Transverse colon (tissue), 4 donors: ENCODE data around the gene BIVM. TPM values are rescaled to one million over a fixed set of nuclear protein-coding genes. Genes with fewer than 3 reads are reported as not detected.

Experiments used
- DNase-seq: peaks from one replicate; pipeline ENCODE4 v3.0.0-alpha.2; 2019
- H3K27ac ChIP-seq, 4 donors: fragments of 200-600 bp; sonication (generic); 2 replicates each; pipeline ENCODE4 v1.5.1; 2016 to 2018; ENCODE audit warnings: inconsistent platforms in 4 of 4
- H3K27me3 ChIP-seq: fragments of 200-600 bp; sonication (generic); 2 replicates; pipeline ENCODE4 v1.5.1; 2017; ENCODE audit warnings: inconsistent platforms
- H3K36me3 ChIP-seq, 4 donors: fragments of 200-600 bp; sonication (generic); 2 replicates each; pipeline ENCODE4 v1.5.1; 2017 to 2019; ENCODE audit warnings: inconsistent platforms in 4 of 4
- H3K4me1 ChIP-seq, 4 donors: fragments of 200-600 bp; sonication (generic); 2 replicates each; pipeline ENCODE4 v1.5.1; 2017 to 2020; ENCODE audit warnings: inconsistent platforms in 4 of 4
- H3K4me3 ChIP-seq, 4 donors: fragments of 200-600 bp; sonication (generic); 1 replicate in 1 of 4; 2 replicates in 3 of 4; pipeline versions ENCODE4 v1.5.1 to v1.6.1; 2017 to 2019; ENCODE audit warnings: inconsistent platforms in 4 of 4
- H3K9me3 ChIP-seq, 2 donors: fragments of 200-600 bp; sonication (generic); 2 replicates each; pipeline ENCODE4 v1.5.1; 2017 to 2019; ENCODE audit warnings: inconsistent platforms in 2 of 2
- EP300 ChIP-seq: sonication (generic); formaldehyde crosslinking; IDR thresholded peaks from one replicate; pipeline ENCODE4 v1.6.1; 2017; ENCODE audit warnings: antibody characterized with exemption, low read depth
- POLR2A ChIP-seq: fragments of 450-650 bp; IDR thresholded peaks from one replicate; pipeline ENCODE4 v1.6.1; 2016; ENCODE audit warnings: antibody characterized with exemption, mild to moderate bottlenecking, moderate library complexity
- POLR2AphosphoS5 ChIP-seq, 3 donors: sonication (generic); formaldehyde crosslinking; IDR thresholded peaks; one replicate each; pipeline ENCODE4 v1.6.1; 2016; ENCODE audit warnings: antibody characterized with exemption in 3 of 3
- WGBS, 2 donors: methylation state at CpG; one replicate each; pipeline ENCODE4 v1.1.5; 2018; ENCODE audit warnings: low coverage in 1 of 2; 5-methylcytosine and 5-hydroxymethylcytosine counted together
- in situ Hi-C, 4 donors: fragments of 200-750 bp; cut with MboI; loops; one replicate each; pipeline versions ENCODE4 v1.15.0 to v1.15.1; 2017; ENCODE audit warnings: low sequenced_read_pairs in 3 of 4, low pct_ligation_motif_present in 1 of 4, low pct_unique_long_range_greater_than_20kb in 1 of 4
- intact Hi-C: fragments of 100-400 bp; cut with DNase I; formaldehyde crosslinking; loops from one replicate; pipeline ENCODE4 v1.15.1; 2023; ENCODE audit warnings: low total_unique reads
- total RNA-seq, 4 donors: library from RNA; depleted of rRNA; stranded (reverse); fragments of >200 nt; gene quantifications; one replicate each; pipeline ENCODE4 v1.1.0, GENCODE V29; 2016
- TF ChIP-seq, protein P1 (sequence below), 5 experiments: fragments of 200-600 bp in 3 of 5; fragments of 450-650 bp in 2 of 5; sonication (generic) in 3 of 5; IDR thresholded peaks; 1 replicate in 2 of 5; 2 replicates in 3 of 5; pipeline ENCODE4 v1.5.1; 2016 to 2017; ENCODE audit warnings: antibody characterized with exemption in 5 of 5, inconsistent platforms in 3 of 5, mild to moderate bottlenecking in 2 of 5, moderate library complexity in 1 of 5

Gene BIVM
- total RNA-seq, 4 donors from 2014 or later: 3.0 to 31.4 (median 23.9) TPM

DNA sequence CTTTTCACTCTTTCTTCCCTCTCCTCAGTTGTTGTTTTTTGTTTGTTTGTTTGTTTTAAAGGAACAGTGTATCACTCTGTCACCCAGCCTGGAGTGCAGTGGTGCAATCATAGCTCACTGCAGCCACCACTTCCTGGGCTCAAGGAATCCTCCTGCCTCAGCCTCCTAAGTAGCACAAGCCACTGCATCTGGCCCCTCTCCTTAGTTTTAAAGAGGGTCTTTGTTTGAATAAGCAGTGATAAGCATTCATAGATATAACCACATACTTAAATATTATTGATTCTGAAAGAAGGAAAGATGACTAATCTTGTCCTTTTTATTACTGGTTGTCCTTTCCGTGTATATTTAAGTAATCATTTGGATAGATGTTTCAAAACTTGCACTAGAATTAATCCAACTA is 73.6 kb downstream of the BIVM start:
- Histone ChIP-seq H3K9me3 (no peaks in the 10 kb centered on the region), H3K36me3 (peaks cover 0 to 46% (median 22%) of the 10 kb centered on the region in 4 donors), H3K4me3 (no peak overlapping the region), H3K4me1 (peaks cover 0 to 10% (median 0%) of the 10 kb centered on the region in 4 donors), H3K27ac (no peak overlapping the region), H3K27me3 (no peaks in the 10 kb centered on the region)
- TF ChIP-seq POLR2A (no peak), POLR2AphosphoS5 (IDR thresholded peaks at IDR 0.05) (no peak), EP300 (no peak)
- TF ChIP-seq, protein P1, sequence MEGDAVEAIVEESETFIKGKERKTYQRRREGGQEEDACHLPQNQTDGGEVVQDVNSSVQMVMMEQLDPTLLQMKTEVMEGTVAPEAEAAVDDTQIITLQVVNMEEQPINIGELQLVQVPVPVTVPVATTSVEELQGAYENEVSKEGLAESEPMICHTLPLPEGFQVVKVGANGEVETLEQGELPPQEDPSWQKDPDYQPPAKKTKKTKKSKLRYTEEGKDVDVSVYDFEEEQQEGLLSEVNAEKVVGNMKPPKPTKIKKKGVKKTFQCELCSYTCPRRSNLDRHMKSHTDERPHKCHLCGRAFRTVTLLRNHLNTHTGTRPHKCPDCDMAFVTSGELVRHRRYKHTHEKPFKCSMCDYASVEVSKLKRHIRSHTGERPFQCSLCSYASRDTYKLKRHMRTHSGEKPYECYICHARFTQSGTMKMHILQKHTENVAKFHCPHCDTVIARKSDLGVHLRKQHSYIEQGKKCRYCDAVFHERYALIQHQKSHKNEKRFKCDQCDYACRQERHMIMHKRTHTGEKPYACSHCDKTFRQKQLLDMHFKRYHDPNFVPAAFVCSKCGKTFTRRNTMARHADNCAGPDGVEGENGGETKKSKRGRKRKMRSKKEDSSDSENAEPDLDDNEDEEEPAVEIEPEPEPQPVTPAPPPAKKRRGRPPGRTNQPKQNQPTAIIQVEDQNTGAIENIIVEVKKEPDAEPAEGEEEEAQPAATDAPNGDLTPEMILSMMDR (IDR thresholded peaks at IDR 0.05): no peak
- in situ Hi-C loops: no loop called here
- intact Hi-C loops: no loop called here
- 51 to 79% methylated on average over 1 of the region's 1 CpG for WGBS, 2 donors
- no peak for DNase-seq

DNA sequence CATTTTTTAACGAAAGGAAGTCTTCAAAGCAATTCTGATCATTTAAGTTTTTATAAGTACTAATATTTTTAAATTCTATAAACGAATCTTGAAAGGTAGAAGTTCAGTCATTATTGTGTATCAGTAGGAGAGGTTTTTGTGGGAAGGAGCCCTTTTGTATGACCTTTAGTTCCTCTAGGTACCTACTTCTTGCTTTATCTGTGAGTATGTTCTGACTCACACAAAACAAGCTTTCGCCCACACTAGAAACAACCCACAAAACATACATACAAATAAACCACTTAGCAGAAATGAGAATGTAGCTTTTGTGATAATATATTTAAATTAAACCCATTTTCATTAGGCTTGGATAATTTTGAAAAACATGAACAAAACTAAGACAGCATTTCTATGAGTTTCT is 74.7 kb downstream of the BIVM start:
- Histone ChIP-seq H3K27me3 (no peaks in the 10 kb centered on the region), H3K27ac (no peak overlapping the region), H3K4me3 (no peak overlapping the region), H3K9me3 (no peaks in the 10 kb centered on the region), H3K4me1 (peaks cover 0 to 10% (median 0%) of the 10 kb centered on the region in 4 donors), H3K36me3 (peaks cover 0 to 40% (median 18%) of the 10 kb centered on the region in 4 donors)
- no peak for DNase-seq
- in situ Hi-C loops (no loop called here), intact Hi-C loops (no loop called here)
- 47 to 58% methylated on average over 3 of the region's 3 CpGs for WGBS, 2 donors
- TF ChIP-seq, protein P1 (IDR thresholded peaks at IDR 0.05): no peak
- no peak for TF ChIP-seq EP300
- no peak for TF ChIP-seq POLR2AphosphoS5 (IDR thresholded peaks at IDR 0.05)
- TF ChIP-seq POLR2A: no peak

DNA sequence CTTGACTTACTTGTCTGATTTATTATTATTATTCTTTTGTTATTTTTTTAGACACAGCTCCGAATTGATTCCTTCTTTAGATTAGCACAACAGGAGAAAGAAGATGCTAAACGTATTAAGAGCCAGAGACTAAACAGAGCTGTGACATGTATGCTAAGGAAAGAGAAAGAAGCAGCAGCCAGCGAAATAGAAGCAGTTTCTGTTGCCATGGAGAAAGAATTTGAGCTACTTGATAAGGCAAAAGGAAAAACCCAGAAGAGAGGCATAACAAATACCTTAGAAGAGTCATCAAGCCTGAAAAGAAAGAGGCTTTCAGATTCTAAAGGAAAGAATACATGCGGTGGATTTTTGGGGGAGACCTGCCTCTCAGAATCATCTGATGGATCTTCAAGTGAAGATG is 76.3 kb downstream of the BIVM start:
- H3K27ac ChIP-seq: no peak overlapping the region
- in situ Hi-C loops: no loop called here
- no peaks in the 10 kb centered on the region for H3K9me3 ChIP-seq
- no peaks in the 10 kb centered on the region for H3K27me3 ChIP-seq
- WGBS, 2 donors: 80 to 89% methylated on average over 4 of the region's 4 CpGs
- DNase-seq: no peak
- intact Hi-C loops: no loop called here
- TF ChIP-seq POLR2A (no peak), EP300 (no peak), POLR2AphosphoS5 (IDR thresholded peaks at IDR 0.05) (no peak)
- TF ChIP-seq, protein P1 (IDR thresholded peaks at IDR 0.05): no peak
- peaks cover 0 to 40% (median 18%) of the 10 kb centered on the region in 4 donors for H3K36me3 ChIP-seq
- no peak overlapping the region for H3K4me3 ChIP-seq
- H3K4me1 ChIP-seq: peaks cover 0 to 10% (median 0%) of the 10 kb centered on the region in 4 donors

DNA sequence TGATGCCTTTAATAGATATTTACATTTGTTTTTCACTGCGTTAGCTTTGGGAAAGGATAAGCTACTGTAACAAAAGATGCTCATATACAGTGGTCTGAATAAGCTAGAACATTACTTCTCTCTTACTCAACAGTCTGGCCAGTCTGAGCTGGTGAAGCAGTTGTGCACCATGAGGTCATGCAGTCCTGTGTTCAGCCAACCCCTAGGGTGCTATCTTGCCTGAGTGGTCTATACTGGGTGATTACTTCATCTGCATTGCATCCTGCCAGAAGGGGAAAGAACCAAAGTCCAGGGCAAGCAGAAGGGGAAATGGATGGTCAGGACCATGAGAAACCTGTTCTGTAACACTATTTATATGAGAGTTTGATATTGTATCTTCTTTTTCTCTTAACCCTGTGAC is 78.4 kb downstream of the BIVM start:
- Histone ChIP-seq H3K4me3 (no peak overlapping the region), H3K27ac (no peak overlapping the region), H3K4me1 (no peaks in the 10 kb centered on the region), H3K36me3 (peaks cover 0 to 35% (median 16%) of the 10 kb centered on the region in 4 donors), H3K9me3 (no peaks in the 10 kb centered on the region), H3K27me3 (no peaks in the 10 kb centered on the region)
- DNase-seq: no peak
- in situ Hi-C loops (no loop called here), intact Hi-C loops (no loop called here)
- WGBS, 2 donors: 87 to 91% methylated on average over 1 of the region's 1 CpG
- TF ChIP-seq EP300: no peak
- no peak for TF ChIP-seq POLR2A
- no peak for TF ChIP-seq POLR2AphosphoS5 (IDR thresholded peaks at IDR 0.05)
- TF ChIP-seq, protein P1 (IDR thresholded peaks at IDR 0.05): no peak
